NK-92 (cell line): ENCODE measurements around the gene IL16.

Experiments
- DNase-seq: peaks from one replicate; lab custom pipeline; 2025; ENCODE audit not compliant: unreplicated experiment; lab: John Stamatoyannopoulos, UW

The IL16 gene

GRCh38 chr15:81361891-81362290, 165.2 kb downstream of the IL16 start:
- DNase-seq: no peak

GRCh38 chr15:81362790-81363189, 166.1 kb downstream of the IL16 start:
- no peak for DNase-seq

GRCh38 chr15:81363276-81363675, 166.6 kb downstream of the IL16 start:
- no peak for DNase-seq
